NB4 (cell line): ENCODE measurements around the gene COL6A3.

ENCODE experiments used
- CTCF ChIP-seq: IDR thresholded peaks from one replicate; pipeline ENCODE4 v1.5.1; 2012; ENCODE audit warnings: low read depth, low read length
- MAX ChIP-seq: IDR thresholded peaks from 2 replicates; pipeline ENCODE4 v1.6.1; 2011; ENCODE audit warnings: low read depth, low read length
- MYC ChIP-seq: IDR thresholded peaks from 2 replicates; pipeline ENCODE4 v1.6.1; 2011; ENCODE audit warnings: low read depth, low read length
- POLR2A ChIP-seq: IDR thresholded peaks from 2 replicates; pipeline ENCODE4 v1.6.1; 2011; ENCODE audit warnings: mild to moderate bottlenecking; ENCODE audit not compliant: insufficient read length; ENCODE audit errors: extremely low read depth

GRCh38 chr2:237425320-237425719 lies 11.4 kb upstream of the COL6A3 start:
- TF ChIP-seq CTCF, result no peak
- TF ChIP-seq MAX, result no peak
- TF ChIP-seq POLR2A, result no peak
- TF ChIP-seq MYC, result no peak
